HCT116 (cell line): ENCODE measurements around the gene TSPAN5. TPM values are rescaled to one million over a fixed set of nuclear protein-coding genes. Genes with fewer than 3 reads are reported as not detected.

Experiments used
- ATAC-seq: fragments of 200-7000 bp; cut with Tn5 transposase; 2 replicates; pipeline ENCODE4 v1.9.1; 2020; ENCODE audit warnings: mild to moderate bottlenecking, moderate library complexity
- BruUV-seq: library from RNA; stranded (reverse); fragments of 400-500 nt; replicated peaks from 2 replicates; lab custom pipeline; 2021; lab: Mats Ljungman, UMichigan
- CTCF ChIA-PET: fragments of 300-600 bp; sonication (Branson Sonifier 250); formaldehyde crosslinking; loops from one replicate; lab custom pipeline; 2021; ENCODE audit warnings: antibody characterized with exemption; lab: Charles Lee
- POLR2A ChIA-PET: fragments of 300-600, 350-600 bp; sonication (Branson Sonifier 250); formaldehyde crosslinking; loops from one replicate; lab custom pipeline; 2021; ENCODE audit warnings: antibody characterized with exemption; lab: Charles Lee
- RAD21 ChIA-PET, 2 experiments: fragments of 300-600 bp; sonication (Branson Sonifier 250); formaldehyde crosslinking; loops; one replicate each; lab custom pipeline; 2023; ENCODE audit warnings: low total read pairs in 2 of 2; ENCODE audit not compliant: uncharacterized antibody in 2 of 2, unreplicated experiment in 2 of 2, low non-redundant PET in 1 of 2; lab: Charles Lee
- DNase-seq: peaks from one replicate; pipeline ENCODE4 v3.0.0-alpha.2; 2010; ENCODE audit warnings: low read depth, low spot score
- H2AFZ ChIP-seq: fragments of 200-600 bp; shearing (Covaris generic), sonication (generic); 2 replicates; pipeline ENCODE4 v1.6.1; 2017; ENCODE audit warnings: low read depth, mixed run types, mixed read lengths, antibody characterized with exemption, low read length; ENCODE audit not compliant: poor library complexity, severe bottlenecking
- H3K27ac ChIP-seq: 2 replicates; pipeline ENCODE4 v1.5.1; 2012; ENCODE audit warnings: low read depth, low read length
- H3K27me3 ChIP-seq: fragments of 200-600 bp; sonication (generic); 2 replicates; pipeline ENCODE4 v1.6.1; 2016; ENCODE audit warnings: mixed run types, low read length, mixed read lengths; ENCODE audit not compliant: insufficient read depth
- H3K36me3 ChIP-seq, 2 experiments: fragments of 200-500 bp in 1 of 2; fragments of 200-600 bp in 1 of 2; sonication (Bioruptor generic) in 1 of 2; sonication (generic) in 1 of 2; 2 replicates each; pipeline versions ENCODE4 v1.5.1 to v1.6.1; 2014 to 2016; ENCODE audit warnings: low read length in 2 of 2, inconsistent platforms in 1 of 2, mixed read lengths in 1 of 2, mixed run types in 1 of 2; ENCODE audit not compliant: insufficient read depth in 2 of 2, control insufficient read depth in 1 of 2
- H3K4me1 ChIP-seq, 2 experiments: fragments of 200-600 bp in 1 of 2; sonication (generic) in 1 of 2; 2 replicates each; pipeline versions ENCODE4 v1.5.1 to v1.6.1; 2012 to 2017; ENCODE audit warnings: low read length in 2 of 2, inconsistent platforms in 1 of 2, mild to moderate bottlenecking in 1 of 2, mixed read lengths in 1 of 2, mixed run types in 1 of 2, moderate library complexity in 1 of 2; ENCODE audit not compliant: insufficient read depth in 2 of 2, control insufficient read depth in 1 of 2
- H3K4me2 ChIP-seq: fragments of 200-600 bp; sonication (generic); 2 replicates; pipeline ENCODE4 v1.6.1; 2017; ENCODE audit warnings: mixed run types, low read length, mixed read lengths
- H3K4me3 ChIP-seq, 2 experiments: fragments of 200-600 bp in 1 of 2; sonication (generic) in 1 of 2; replicated peaks in 1 of 2; 2 replicates each; pipeline ENCODE4 v1.5.1; 2011 to 2016; ENCODE audit warnings: low read length in 2 of 2, control low read depth in 1 of 2, low read depth in 1 of 2, mild to moderate bottlenecking in 1 of 2, mixed read lengths in 1 of 2, mixed run types in 1 of 2
- H3K79me2 ChIP-seq: fragments of 200-600 bp; sonication (generic); 2 replicates; pipeline ENCODE4 v1.6.1; 2017; ENCODE audit warnings: mild to moderate bottlenecking, mixed run types, low read length, moderate library complexity, mixed read lengths; ENCODE audit not compliant: insufficient read depth
- H3K9ac ChIP-seq: fragments of 200-600 bp; sonication (generic); 2 replicates; pipeline ENCODE4 v1.6.1; 2016; ENCODE audit warnings: low read length, mixed read lengths
- H3K9me2 ChIP-seq: fragments of 200-600 bp; sonication (generic), shearing (Covaris generic); 2 replicates; pipeline ENCODE4 v1.6.1; 2017; ENCODE audit warnings: mixed run types, mild to moderate bottlenecking, moderate library complexity; ENCODE audit not compliant: insufficient read depth
- H3K9me3 ChIP-seq, 2 experiments: fragments of 200-500 bp in 1 of 2; fragments of 200-600 bp in 1 of 2; sonication (Bioruptor generic) in 1 of 2; sonication (generic) in 1 of 2; 2 replicates each; pipeline ENCODE4 v1.6.1; 2014 to 2017; ENCODE audit warnings: low read length in 2 of 2, mixed read lengths in 2 of 2, inconsistent platforms in 1 of 2, low read depth in 1 of 2, mild to moderate bottlenecking in 1 of 2, mixed run types in 1 of 2, moderate library complexity in 1 of 2; ENCODE audit not compliant: control insufficient read depth in 1 of 2, insufficient read depth in 1 of 2
- H4K20me1 ChIP-seq: fragments of 200-600 bp; sonication (generic), shearing (Covaris generic); 2 replicates; pipeline ENCODE4 v1.6.1; 2017; ENCODE audit warnings: mixed run types, mild to moderate bottlenecking, moderate library complexity; ENCODE audit not compliant: insufficient read depth
- ATF3 ChIP-seq: IDR thresholded peaks from 2 replicates; pipeline ENCODE4 v1.6.1; 2012
- CEBPB ChIP-seq: IDR thresholded peaks from 2 replicates; pipeline ENCODE4 v1.6.1; 2012; ENCODE audit warnings: low read depth
- EGR1 ChIP-seq: IDR thresholded peaks from 2 replicates; pipeline ENCODE4 v1.6.1; 2012; ENCODE audit warnings: low read depth
- EZH2phosphoT487 ChIP-seq: fragments of 200-600 bp; IDR thresholded peaks from 2 replicates; pipeline ENCODE4 v1.6.1; 2018; ENCODE audit warnings: antibody characterized with exemption, borderline replicate concordance
- FOSL1 ChIP-seq: IDR thresholded peaks from 2 replicates; pipeline ENCODE4 v1.6.1; 2012; ENCODE audit warnings: low read depth
- JUND ChIP-seq: IDR thresholded peaks from 2 replicates; pipeline ENCODE4 v1.6.1; 2012
- MAX ChIP-seq: IDR thresholded peaks from 2 replicates; pipeline ENCODE4 v1.6.1; 2012
- POLR2AphosphoS5 ChIP-seq: IDR thresholded peaks from 2 replicates; pipeline ENCODE4 v1.6.1; 2011; ENCODE audit warnings: mild to moderate bottlenecking, low read depth, low read length, moderate library complexity
- SP1 ChIP-seq: IDR thresholded peaks from 2 replicates; pipeline ENCODE4 v1.6.1; 2012; ENCODE audit warnings: low read depth
- SRF ChIP-seq: IDR thresholded peaks from 2 replicates; pipeline ENCODE4 v1.6.1; 2012; ENCODE audit warnings: low read depth
- TCF7L2 ChIP-seq: IDR thresholded peaks from 2 replicates; pipeline ENCODE4 v1.7.0; 2011; ENCODE audit warnings: borderline replicate concordance, inconsistent platforms; ENCODE audit not compliant: insufficient read depth, insufficient read length; ENCODE audit errors: extremely low read depth
- YY1 ChIP-seq: IDR thresholded peaks from 2 replicates; pipeline ENCODE4 v1.6.1; 2011; ENCODE audit warnings: low read length, low read depth, moderate library complexity, mild to moderate bottlenecking; ENCODE audit not compliant: insufficient replicate concordance; ENCODE audit errors: extremely low read depth
- ZBTB33 ChIP-seq: IDR thresholded peaks from 2 replicates; pipeline ENCODE4 v1.6.1; 2011; ENCODE audit warnings: mild to moderate bottlenecking, low read length, moderate library complexity; ENCODE audit not compliant: insufficient replicate concordance; ENCODE audit errors: extremely low read depth
- ZFX ChIP-seq: fragments of 450-650 bp; IDR thresholded peaks from 2 replicates; pipeline ENCODE4 v1.6.1; 2017
- ZNF274 ChIP-seq: fragments of 200-500 bp; sonication (Bioruptor generic); IDR thresholded peaks from 2 replicates; pipeline ENCODE4 v1.6.1; 2014; ENCODE audit warnings: mild to moderate bottlenecking, low read depth, low read length, inconsistent platforms
- intact Hi-C: fragments of 100-400 bp; cut with micrococcal nuclease; formaldehyde crosslinking; loops from 2 replicates; pipeline ENCODE4 v1.10.0; 2022
- total RNA-seq: library from RNA; stranded (reverse); gene quantifications from one replicate; pipeline ENCODE4 v1.2.1, GENCODE V29; 2021; ENCODE audit not compliant: unreplicated experiment

The TSPAN5 gene
- total RNA-seq, 1 experiment from 2014 or later: 56.8 TPM

- ChIA-PET CTCF (interaction anchor here (1.0 to 1.1 kb wide), 3 partner anchors 30 to 221 kb away, joined by 3 read pairs; partner anchors contain the start of gene TSPAN5), POLR2A (interaction anchor here (1.4 kb wide), 1 partner anchor 12 kb away, joined by 3 read pairs; no protein-coding TSS in a partner anchor), RAD21 (no interaction called here)
- peak; percentile 16 for TF ChIP-seq YY1
- no peak for TF ChIP-seq ZBTB33
- no peak for TF ChIP-seq ZFX
- peak; percentile 77 for TF ChIP-seq SP1
- TF ChIP-seq TCF7L2: peak; percentile 75
- TF ChIP-seq JUND: peak; percentile 65
- peak; percentile 77 for TF ChIP-seq FOSL1
- no peak for TF ChIP-seq EZH2phosphoT487
- peak; percentile 32; the same call in 1 of the 2 replicates for TF ChIP-seq MAX
- no peak for TF ChIP-seq EGR1
- 0 out of 2 replicates have a peak, but pooled peaks have one; percentile 12 for TF ChIP-seq SRF
- TF ChIP-seq CEBPB: 0 out of 2 replicates have a peak, but pooled peaks have one; percentile 14
- no peak for TF ChIP-seq ZNF274
- TF ChIP-seq ATF3: no peak
- peak; percentile 33; the same call in 1 of the 2 replicates for TF ChIP-seq POLR2AphosphoS5
- H3K27me3 ChIP-seq: no peaks in the 10 kb centered on the region
- H3K36me3 ChIP-seq: no peaks in the 10 kb centered on the region
- peaks cover 15 to 26% of the 10 kb centered on the region in 2 experiments for H3K4me1 ChIP-seq
- peak; percentile 60 for DNase-seq
- peak overlapping the region; percentile 59 for H2AFZ ChIP-seq
- no peak overlapping the region for H3K27ac ChIP-seq
- intact Hi-C loops: no loop called here
- H3K9ac ChIP-seq: peak overlapping the region; percentile 41
- H4K20me1 ChIP-seq: no peaks in the 10 kb centered on the region
- H3K4me2 ChIP-seq: peak overlapping the region; percentile 63
- no TSS peak for BruUV-seq
- H3K9me3 ChIP-seq: no peaks in the 10 kb centered on the region
- peak overlapping the region in 1 of 2 experiments; percentile 19; a peak in 2 of 4 replicates for H3K4me3 ChIP-seq
- peak; percentile 91 for ATAC-seq
- 0 out of 2 replicates have a peak, but pooled peaks cover 3% of the 10 kb centered on the region for H3K9me2 ChIP-seq
- no peaks in the 10 kb centered on the region for H3K79me2 ChIP-seq
These were observed 30.2 kb upstream of the TSPAN5 start for GRCh38 chr4:98688411-98689290.
